Stimulated activated CD4-positive, alpha-beta T cell treated with anti-CD3 and anti-CD28 coated beads, Interleukin-1b, Interleukin-23, amount 100 ng/mL, for 24 hours (primary cell): ENCODE data around the gene MITF.

Experiments
- DNase-seq, 4 experiments: peaks; one replicate each; pipeline ENCODE4 v3.0.0-alpha.2; 2020; ENCODE audit warnings: low read depth in 4 of 4, low spot score in 1 of 4

The MITF gene

GRCh38 chr3:70003119-70003518 lies 263.9 kb downstream of the MITF start:
- DNase-seq, result no peak

GRCh38 chr3:70006089-70006488 lies 266.8 kb downstream of the MITF start:
- no peak for DNase-seq

GRCh38 chr3:70010346-70010745 lies 271.1 kb downstream of the MITF start:
- no peak for DNase-seq

- DNase-seq, result no peak
These were observed 272.3 kb downstream of the MITF start for GRCh38 chr3:70011582-70011981.
